ENCODE data around the gene FAM171A2.

DNA sequence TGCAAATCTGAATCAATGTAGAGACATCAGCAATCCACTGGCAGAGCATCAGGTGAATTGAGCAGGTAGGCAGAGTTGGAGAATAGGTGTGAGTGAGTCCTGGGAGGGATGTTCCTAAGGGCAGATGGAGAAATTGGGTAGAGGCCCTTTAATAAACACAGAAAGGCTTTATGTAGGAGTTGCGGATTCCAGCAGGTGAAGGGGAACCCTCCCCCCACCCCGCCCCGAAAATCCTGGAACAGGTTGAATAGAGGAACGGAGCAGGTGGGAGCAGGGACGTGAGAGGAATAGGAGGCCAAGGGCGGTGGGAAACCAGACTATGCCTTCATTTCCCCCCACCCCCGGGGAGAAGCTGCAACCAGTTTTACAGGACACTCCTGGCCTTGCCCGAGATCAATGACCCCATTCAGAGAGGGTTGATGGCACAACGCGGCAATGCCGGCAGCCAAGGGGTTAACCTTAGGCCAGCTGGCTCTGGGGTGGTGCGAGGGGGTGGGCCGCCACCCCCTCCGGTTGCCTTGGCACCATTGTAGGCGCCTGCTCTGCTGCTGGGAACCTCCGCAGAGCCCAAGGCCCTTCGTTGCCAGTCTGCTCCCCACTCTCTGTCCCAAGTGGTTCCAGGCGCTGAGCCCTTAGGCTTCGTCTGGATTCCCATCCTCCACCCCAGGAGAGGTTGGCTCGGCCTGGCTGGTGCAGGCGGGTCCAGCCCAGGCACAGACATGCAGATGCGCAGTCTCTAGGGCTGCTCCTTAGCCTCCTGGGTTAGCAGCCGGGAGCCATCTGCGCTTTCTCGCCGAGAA lies 56.1 kb downstream of the FAM171A2 start:
- TF ChIP-seq, protein P1, sequence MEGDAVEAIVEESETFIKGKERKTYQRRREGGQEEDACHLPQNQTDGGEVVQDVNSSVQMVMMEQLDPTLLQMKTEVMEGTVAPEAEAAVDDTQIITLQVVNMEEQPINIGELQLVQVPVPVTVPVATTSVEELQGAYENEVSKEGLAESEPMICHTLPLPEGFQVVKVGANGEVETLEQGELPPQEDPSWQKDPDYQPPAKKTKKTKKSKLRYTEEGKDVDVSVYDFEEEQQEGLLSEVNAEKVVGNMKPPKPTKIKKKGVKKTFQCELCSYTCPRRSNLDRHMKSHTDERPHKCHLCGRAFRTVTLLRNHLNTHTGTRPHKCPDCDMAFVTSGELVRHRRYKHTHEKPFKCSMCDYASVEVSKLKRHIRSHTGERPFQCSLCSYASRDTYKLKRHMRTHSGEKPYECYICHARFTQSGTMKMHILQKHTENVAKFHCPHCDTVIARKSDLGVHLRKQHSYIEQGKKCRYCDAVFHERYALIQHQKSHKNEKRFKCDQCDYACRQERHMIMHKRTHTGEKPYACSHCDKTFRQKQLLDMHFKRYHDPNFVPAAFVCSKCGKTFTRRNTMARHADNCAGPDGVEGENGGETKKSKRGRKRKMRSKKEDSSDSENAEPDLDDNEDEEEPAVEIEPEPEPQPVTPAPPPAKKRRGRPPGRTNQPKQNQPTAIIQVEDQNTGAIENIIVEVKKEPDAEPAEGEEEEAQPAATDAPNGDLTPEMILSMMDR (IDR thresholded peaks at IDR 0.05) = no peak
- TF ChIP-seq EP300 (IDR thresholded peaks at IDR 0.05) = no peak

All from tibial nerve (tissue), 4 donors.